ENCODE results near the gene GTPBP10. TPM values are rescaled to one million over a fixed set of nuclear protein-coding genes. Genes with fewer than 3 reads are reported as not detected.

The GTPBP10 gene
- total RNA-seq = 9.7 and 14.9 TPM in 2 replicates

GRCh38 chr7:90346336-90347125, at the start of gene GTPBP10:
Gene GTPBP10, plus strand, starts transcription at chr7:90346716. Its CDS starts 26 bp downstream, at chr7:90346742.

GRCh38 chr7:90320801-90321494, 25.6 kb upstream of the GTPBP10 start, which contains the start of gene FAM237B:
Gene FAM237B, minus strand, starts transcription at chr7:90321304. Its CDS starts 1,556 bp downstream, at chr7:90319748.

GRCh38 chr7:90403174-90404113, 56.9 kb downstream of the GTPBP10 start, which contains the start of gene CLDN12:
Gene CLDN12, plus strand, starts transcription at chr7:90403461. Its CDS starts 9,216 bp downstream, at chr7:90412677.

Other genes starting within 250 kb of the GTPBP10 start
- 44.4 and 50.0 TPM in 2 replicates for gene STEAP1, start 192.2 kb upstream of the GTPBP10 start, total RNA-seq
- gene STEAP2, start 135.0 kb upstream of the GTPBP10 start, total RNA-seq = 42.9 and 50.0 TPM in 2 replicates
- 6.1 and 12.2 TPM in 2 replicates for gene CFAP69, start 101.5 kb upstream of the GTPBP10 start, total RNA-seq
- gene FAM237B, start 25.4 kb upstream of the GTPBP10 start, total RNA-seq = not detected in 2 replicates
- gene CLDN12, start 56.7 kb downstream of the GTPBP10 start, total RNA-seq = 33.9 and 44.0 TPM in 2 replicates
- not detected in 2 replicates for gene PTTG1IP2, start 122.9 kb downstream of the GTPBP10 start, total RNA-seq
- gene CDK14, start 249.6 kb downstream of the GTPBP10 start, total RNA-seq = 35.3 and 45.1 TPM in 2 replicates

Measured in hair follicle dermal papilla cell (primary cell).